ENCODE measurements around the gene SEBOX.

DNA sequence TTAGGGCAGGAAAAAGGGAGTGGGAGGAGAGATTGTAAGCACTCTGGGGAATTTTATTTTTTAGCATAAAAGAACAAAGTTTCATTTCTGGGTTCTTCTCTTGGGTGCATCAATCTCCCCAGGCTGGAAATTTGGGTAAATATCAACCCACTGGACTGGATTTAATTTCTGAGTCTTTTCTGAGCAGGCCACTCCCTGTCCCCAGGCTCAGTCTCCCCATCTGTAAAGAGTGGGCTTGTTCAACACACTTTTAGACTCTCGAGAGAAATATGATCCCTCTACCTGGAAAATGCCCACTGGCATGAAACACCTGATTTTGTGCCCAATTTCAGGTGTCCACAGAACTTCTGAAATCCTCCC, 5.7 kb upstream of the SEBOX start:
- TF ChIP-seq, protein P1, sequence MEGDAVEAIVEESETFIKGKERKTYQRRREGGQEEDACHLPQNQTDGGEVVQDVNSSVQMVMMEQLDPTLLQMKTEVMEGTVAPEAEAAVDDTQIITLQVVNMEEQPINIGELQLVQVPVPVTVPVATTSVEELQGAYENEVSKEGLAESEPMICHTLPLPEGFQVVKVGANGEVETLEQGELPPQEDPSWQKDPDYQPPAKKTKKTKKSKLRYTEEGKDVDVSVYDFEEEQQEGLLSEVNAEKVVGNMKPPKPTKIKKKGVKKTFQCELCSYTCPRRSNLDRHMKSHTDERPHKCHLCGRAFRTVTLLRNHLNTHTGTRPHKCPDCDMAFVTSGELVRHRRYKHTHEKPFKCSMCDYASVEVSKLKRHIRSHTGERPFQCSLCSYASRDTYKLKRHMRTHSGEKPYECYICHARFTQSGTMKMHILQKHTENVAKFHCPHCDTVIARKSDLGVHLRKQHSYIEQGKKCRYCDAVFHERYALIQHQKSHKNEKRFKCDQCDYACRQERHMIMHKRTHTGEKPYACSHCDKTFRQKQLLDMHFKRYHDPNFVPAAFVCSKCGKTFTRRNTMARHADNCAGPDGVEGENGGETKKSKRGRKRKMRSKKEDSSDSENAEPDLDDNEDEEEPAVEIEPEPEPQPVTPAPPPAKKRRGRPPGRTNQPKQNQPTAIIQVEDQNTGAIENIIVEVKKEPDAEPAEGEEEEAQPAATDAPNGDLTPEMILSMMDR (conservative IDR thresholded peaks at IDR 0.05; ENCODE audit: low read depth, low read length): no peak
- TF ChIP-seq EZH2 (IDR thresholded peaks at IDR 0.05; ENCODE audit: low read length, unreplicated experiment): no peak
